Measurements from ENCODE around the gene SHISAL2A. TPM values are rescaled to one million over a fixed set of nuclear protein-coding genes. Genes with fewer than 3 reads are reported as not detected.

Gene SHISAL2A
- total RNA-seq, 2 experiments from 2014 or later = 27.9 to 28.8 TPM

Other genes with a start within 250 kb of the SHISAL2A start
- 10 to 100 TPM; 25.6 to 25.7 TPM for gene ORC1, start 228.7 kb upstream of the SHISAL2A start, total RNA-seq
- gene PRPF38A, start 228.6 kb upstream of the SHISAL2A start, total RNA-seq = 10 to 100 TPM; 87.1 to 92.1 TPM
- gene TUT4, start 80.1 kb upstream of the SHISAL2A start, total RNA-seq = 100 to 1,000 TPM; 104 to 110 TPM
- 10 to 100 TPM; 13.5 to 13.9 TPM for gene GPX7, start 30.8 kb upstream of the SHISAL2A start, total RNA-seq
- 10 to 100 TPM; 10.2 to 10.9 TPM for gene COA7, start 65.2 kb downstream of the SHISAL2A start, total RNA-seq
- gene ZYG11B, start 93.3 kb downstream of the SHISAL2A start, total RNA-seq = 10 to 100 TPM; 13.7 to 13.8 TPM
- gene ZYG11A, start 209.6 kb downstream of the SHISAL2A start, total RNA-seq = under 1 TPM; 0.08 to 0.09 TPM

All from activated naive CD8-positive, alpha-beta T cell treated with anti-CD3 and anti-CD28 coated beads, Interleukin-2, amount 10 ng/mL, durations not matched to agents 7 days and 5 days (primary cell).